IPS-18c (cell line): ENCODE measurements around the gene PSMD14.

Experiments used
- H3K4me3 ChIP-seq: 2 replicates; pipeline ENCODE4 v1.7.0; 2013; ENCODE audit warnings: low read depth, mild to moderate bottlenecking, low read length, moderate library complexity; ENCODE audit not compliant: insufficient read depth
- H3K9me3 ChIP-seq: one replicate; pipeline ENCODE4 v1.6.1; 2013; ENCODE audit warnings: mild to moderate bottlenecking, low read length, moderate library complexity; ENCODE audit not compliant: control insufficient read depth, insufficient read depth

The PSMD14 gene

DNA sequence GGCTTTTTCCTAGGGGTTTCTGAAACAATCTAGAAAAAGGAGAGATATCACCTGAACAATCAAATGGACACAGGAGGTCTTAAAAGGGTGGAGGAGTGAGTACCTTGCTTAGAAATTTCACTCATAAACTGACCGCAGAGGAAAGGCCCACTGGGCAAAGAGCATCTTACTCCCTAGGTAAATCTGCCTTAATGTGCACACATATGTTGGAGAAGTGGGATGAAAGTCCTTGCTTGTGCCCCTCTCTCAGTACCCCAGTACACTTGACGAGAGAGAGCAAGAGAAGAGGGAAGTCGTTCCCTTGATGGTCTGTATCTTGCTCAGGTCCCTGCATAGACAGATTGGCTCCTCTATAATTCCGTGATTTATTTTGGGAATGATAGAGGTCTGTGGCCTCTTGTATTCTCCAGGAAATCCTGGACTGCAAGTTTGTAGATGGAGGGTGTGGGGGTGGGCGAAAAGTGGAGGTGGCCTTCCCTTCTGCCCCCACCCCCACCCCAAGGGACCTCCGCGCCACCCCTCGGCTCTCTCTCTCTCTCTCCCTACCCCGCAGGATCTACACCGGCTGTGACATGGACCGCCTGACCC lies 114.7 kb downstream of the PSMD14 start:
- no peaks in the 10 kb centered on the region for H3K9me3 ChIP-seq
- H3K4me3 ChIP-seq, result peak overlapping the region; percentile 53

DNA sequence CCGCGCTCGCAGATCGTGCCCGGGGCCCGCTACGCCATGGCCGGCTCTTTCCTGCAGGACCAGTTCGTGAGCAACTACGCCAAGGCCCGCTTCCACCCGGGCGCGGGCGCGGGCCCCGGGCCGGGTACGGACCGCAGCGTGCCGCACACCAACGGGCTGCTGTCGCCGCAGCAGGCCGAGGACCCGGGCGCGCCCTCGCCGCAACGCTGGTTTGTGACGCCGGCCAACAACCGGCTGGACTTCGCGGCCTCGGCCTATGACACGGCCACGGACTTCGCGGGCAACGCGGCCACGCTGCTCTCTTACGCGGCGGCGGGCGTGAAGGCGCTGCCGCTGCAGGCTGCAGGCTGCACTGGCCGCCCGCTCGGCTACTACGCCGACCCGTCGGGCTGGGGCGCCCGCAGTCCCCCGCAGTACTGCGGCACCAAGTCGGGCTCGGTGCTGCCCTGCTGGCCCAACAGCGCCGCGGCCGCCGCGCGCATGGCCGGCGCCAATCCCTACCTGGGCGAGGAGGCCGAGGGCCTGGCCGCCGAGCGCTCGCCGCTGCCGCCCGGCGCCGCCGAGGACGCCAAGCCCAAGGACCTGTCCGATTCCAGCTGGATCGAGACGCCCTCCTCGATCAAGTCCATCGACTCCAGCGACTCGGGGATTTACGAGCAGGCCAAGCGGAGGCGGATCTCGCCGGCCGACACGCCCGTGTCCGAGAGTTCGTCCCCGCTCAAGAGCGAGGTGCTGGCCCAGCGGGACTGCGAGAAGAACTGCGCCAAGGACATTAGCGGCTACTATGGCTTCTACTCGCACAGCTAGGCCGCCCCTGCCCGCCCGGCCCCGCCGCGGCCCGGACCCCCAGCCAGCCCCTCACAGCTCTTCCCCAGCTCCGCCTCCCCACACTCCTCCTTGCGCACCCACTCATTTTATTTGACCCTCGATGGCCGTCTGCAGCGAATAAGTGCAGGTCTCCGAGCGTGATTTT lies 115.5 kb downstream of the PSMD14 start:
- Histone ChIP-seq H3K9me3 (no peaks in the 10 kb centered on the region), H3K4me3 (peak overlapping the region; percentile 53)

DNA sequence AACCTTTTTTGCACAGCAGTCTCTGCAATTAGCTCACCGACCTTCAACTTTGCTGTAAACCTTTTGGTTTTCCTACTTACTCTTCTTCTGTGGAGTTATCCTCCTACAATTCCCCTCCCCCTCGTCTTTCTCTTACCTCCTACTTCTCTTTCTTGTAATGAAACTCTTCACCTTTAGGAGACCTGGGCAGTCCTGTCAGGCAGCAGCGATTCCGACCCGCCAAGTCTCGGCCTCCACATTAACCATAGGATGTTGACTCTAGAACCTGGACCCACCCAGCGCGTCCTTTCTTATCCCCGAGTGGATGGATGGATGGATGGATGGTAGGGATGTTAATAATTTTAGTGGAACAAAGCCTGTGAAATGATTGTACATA lies 116.2 kb downstream of the PSMD14 start:
- no peaks in the 10 kb centered on the region for H3K9me3 ChIP-seq
- H3K4me3 ChIP-seq, result peak overlapping the region; percentile 53

DNA sequence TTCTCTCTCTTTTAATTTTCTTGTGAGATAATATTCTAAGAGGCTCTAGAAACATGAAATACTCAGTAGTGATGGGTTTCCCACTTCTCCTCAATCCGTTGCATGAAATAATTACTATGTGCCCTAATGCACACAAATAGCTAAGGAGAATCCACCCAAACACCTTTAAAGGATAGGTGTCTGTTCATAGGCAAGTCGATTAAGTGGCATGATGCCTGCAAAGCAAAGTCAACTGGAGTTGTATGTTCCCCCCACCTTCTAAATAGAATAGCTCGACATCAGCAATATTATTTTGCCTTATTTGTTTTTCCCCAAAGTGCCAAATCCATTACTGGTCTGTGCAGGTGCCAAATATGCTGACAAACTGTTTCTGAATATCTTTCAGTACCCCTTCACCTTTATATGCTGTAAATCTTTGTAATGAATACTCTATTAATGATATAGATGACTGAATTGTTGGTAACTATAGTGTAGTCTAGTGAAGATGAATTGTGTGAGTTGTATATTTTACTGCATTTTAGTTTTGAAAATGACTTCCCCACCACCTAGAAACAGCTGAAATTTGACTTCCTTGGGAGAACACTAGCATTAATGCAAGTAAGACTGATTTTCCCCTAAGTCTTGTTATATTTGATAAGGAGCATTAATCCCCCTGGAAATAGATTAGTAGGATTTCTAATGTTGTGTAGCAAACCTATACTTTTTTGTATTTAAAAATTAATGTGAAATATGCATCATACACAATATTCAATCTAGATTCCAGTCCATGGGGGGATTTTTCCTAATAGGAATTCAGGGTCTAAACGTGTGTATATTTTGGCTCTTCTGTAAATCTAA lies 116.9 kb downstream of the PSMD14 start:
- no peak overlapping the region for H3K4me3 ChIP-seq
- no peaks in the 10 kb centered on the region for H3K9me3 ChIP-seq

DNA sequence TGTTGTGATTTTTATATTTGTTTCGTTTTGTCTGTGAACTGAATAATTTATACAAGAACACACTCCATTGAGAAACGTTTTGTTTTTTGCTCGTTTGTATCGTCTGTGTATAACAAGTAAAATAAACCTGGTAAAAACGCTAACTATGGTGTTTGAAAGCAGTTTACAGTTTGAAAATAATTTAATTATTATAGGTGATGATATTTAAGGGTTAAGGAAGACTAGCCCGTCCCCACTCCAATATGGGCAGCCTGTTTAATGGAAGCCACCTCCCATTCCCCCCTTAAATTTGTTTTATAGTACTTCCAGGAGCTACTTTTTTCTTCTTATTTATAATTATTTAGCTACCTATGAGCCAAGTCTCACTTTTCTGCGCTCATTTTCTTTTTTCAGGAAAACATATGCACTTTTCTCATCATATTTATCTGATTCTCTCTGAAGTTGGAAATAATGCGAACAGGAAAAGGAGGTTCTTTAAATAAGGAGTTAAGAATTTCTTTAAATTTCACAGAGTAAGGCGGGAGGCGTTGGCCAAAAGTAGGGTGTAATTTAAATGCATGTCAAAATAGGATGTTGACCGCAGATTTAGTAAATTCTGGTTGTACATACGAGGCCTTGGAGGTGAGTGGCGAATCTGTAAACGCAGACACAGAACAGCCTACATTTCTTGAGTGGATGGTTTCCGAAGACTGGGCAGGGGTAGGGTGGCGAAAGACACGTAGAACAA lies 117.7 kb downstream of the PSMD14 start:
- Histone ChIP-seq H3K9me3 (no peaks in the 10 kb centered on the region), H3K4me3 (no peak overlapping the region)

DNA sequence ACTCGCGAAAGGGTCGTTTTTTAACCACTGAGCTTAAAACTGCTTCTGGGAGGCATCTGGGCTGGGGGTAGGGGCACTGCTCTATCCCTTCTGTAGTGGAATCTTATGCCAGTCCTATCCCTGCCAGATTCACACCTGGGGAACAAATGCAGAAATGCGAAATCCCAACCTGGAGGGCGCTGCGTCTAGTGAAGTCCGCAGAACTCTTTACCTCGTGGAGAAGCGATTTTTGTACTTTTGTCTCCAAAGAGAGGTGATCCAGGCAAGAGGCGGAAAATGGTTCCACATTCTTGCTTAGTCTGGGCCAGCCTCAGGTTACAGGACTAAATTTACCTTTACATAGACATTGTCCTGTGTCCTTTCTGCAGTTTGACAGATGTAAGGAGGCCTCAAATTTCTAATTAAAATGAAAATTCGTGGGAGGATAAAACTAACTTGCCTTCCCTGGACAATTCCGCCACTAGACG lies 118.3 kb downstream of the PSMD14 start:
- H3K9me3 ChIP-seq, result no peaks in the 10 kb centered on the region
- peak overlapping the region; percentile 38; the same call in 1 of the 2 replicates for H3K4me3 ChIP-seq

DNA sequence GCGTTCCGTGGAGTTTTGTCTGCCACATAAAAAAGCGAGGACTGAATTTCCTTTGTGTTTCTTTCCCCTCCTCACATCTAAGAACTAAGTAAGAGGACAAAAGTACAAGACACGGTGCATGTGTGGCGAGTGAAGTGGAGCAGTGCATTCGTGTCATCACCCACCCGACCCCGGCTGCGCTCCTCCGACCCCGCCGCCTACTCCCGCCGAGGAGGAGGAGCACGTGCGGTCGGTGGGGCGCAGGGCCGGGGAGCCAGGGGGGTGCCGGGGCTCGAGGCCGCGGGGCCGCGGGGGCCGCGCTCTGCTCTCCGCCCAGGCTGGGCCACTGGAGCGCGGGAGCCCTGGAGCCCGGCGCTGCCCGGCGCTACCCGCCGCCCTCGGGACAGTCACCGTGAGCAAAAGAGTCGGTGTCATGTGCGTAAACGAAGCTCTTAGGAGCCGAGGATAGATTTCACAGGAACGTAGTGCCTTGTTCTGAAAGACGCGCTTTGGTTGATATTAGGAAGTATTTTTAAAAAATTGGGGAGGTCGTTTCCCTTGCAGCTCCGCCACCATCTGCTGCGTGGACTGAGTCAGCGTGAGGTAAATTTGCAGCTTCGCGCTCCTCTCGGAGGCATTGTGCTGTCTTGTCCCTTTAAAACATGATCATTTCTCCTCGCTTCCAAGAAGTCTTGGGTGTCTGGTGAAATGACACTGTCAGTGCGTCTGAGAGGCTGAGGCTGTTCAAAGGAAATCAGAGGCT lies 118.9 kb downstream of the PSMD14 start:
- Histone ChIP-seq H3K4me3 (peak overlapping the region; percentile 38), H3K9me3 (no peaks in the 10 kb centered on the region)

DNA sequence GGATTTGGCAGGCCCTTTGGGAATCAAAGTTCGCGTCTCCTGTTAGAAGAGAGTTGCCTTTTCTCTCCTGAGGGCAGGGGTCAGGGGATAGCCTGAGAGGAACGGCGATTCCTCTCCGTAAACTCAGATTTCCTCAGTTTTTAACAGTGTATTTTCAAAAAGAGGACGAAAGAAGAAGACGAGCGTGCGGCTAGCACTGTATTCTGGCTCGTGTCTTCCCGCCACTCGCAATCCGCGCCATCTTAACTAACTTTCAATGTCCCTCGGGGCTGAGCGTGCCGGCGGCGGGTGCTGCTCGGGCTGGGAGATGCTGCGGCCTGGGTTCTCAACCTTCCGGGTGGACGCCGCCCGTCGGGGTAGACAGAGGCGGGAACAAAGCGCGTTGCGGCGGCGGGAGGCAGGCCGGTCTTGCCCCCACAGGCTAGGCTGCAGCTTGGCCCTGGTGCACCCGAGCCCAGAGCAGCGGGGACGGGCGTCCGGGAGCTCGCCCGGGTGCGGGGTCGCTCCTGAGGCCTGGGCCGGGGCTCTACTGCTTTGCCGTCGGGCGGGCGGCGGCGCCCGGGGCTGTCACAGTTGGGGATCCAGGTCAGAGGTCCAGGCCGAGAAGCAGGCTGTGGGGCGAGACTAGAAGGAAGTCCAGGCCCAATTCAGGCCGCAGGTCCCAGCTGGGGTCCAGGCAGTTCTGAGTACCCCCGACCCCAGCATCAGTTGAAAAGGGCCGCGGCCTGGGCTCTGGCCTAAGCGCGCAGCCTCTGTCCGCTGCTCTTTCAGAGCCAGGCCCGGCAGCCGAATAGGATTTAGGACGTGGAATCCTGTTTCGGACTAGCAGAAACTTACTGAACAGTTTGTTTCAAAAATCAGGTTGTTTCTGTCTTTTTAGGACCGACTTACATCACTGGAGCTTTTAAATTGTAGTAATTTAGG lies 119.7 kb downstream of the PSMD14 start:
- Histone ChIP-seq H3K4me3 (peak overlapping the region; percentile 38), H3K9me3 (no peaks in the 10 kb centered on the region)

DNA sequence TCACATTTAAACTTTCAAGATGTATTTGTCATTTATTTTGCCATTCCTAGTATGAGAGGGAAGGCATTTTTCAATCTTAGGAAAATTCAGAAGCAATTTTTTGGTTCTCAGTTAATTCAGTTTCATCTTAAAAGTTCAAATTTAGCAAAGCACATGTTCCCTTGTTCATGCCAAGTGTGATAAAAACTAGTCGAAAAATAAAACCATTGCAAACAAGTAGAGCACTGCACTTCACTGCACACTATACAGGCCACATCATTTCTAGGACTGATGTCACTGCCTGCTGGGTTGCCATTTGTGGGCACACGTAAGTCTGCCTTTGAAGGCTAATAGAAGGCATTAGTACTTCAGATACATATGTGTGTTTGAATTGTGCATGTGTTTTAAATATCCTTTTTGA lies 122.2 kb downstream of the PSMD14 start:
- no peak overlapping the region for H3K4me3 ChIP-seq
- no peaks in the 10 kb centered on the region for H3K9me3 ChIP-seq

DNA sequence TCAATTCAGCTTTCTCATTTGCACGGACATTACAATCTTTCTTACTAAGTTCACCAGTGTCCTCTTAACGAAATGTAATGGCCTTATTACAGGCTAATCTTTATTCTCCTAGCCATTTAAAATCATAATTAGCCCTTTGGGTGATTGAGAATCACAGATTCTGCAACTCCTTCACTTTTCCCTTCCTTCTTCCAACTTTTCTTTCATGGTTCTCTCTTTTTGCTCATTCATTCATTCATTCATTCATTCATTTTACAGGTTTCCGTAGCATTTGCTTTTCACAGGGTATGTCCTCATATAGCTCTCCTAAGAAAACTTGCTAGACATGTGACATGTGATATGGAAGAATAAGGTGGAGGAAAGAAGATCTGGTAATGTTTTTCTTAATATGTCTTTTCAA lies 123.9 kb downstream of the PSMD14 start:
- no peaks in the 10 kb centered on the region for H3K9me3 ChIP-seq
- H3K4me3 ChIP-seq, result no peak overlapping the region

DNA sequence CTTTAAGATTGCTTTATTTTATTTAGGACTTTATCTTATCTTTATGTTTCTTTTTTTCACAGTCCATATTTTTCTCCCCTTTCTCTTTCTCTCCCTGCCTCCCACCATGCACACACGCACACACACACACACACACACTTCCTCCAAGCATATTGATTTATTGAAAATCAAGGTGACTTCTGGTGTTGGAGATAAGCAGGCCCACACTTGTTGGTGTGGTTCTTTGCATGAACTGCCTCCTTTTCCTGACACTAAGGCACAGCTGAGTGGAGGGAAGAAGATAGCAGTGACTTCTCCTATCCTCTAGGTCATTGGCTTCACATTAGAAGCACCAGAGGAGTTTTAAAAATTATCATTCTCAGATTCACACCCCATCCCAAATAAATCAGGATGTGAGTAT lies 125.9 kb downstream of the PSMD14 start:
- Histone ChIP-seq H3K4me3 (no peak overlapping the region), H3K9me3 (no peaks in the 10 kb centered on the region)

DNA sequence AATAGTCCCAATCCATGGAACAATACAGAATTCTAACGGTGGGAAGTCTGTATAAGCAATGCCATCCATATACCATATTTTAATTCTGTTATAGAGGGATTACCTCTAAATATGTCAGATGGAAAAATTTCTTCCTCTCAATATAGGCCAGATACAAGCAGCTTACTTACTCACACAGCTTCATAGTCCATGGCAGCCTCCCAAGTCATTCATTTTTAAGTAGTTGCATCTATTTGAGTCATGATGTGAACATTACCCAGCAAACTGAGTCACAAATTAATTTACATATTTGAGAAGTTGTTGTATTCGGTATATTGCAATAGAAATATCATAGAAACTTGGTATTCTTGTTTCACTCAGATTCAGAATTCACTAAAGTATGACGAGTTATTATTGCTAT lies 128.2 kb downstream of the PSMD14 start:
- no peaks in the 10 kb centered on the region for H3K9me3 ChIP-seq
- no peak overlapping the region for H3K4me3 ChIP-seq

DNA sequence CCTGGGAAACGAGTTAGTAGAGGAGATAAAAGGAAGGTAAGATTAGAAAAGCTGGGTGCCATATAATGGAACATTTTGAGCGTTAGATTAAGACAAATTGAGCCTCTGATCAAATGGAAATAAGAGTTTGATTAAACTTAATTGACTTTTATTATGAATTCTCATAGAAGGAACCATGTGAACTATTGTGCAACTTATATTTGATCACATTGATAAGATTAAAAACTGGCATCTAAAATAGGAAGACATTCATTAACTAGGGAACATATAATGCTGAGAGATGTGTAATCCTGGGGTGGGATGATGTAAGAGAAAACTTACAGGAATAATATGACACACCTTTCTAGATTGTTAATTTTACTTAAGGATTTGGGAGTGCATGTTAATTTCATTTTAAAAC lies 130.4 kb downstream of the PSMD14 start:
- no peaks in the 10 kb centered on the region for H3K9me3 ChIP-seq
- H3K4me3 ChIP-seq, result no peak overlapping the region

DNA sequence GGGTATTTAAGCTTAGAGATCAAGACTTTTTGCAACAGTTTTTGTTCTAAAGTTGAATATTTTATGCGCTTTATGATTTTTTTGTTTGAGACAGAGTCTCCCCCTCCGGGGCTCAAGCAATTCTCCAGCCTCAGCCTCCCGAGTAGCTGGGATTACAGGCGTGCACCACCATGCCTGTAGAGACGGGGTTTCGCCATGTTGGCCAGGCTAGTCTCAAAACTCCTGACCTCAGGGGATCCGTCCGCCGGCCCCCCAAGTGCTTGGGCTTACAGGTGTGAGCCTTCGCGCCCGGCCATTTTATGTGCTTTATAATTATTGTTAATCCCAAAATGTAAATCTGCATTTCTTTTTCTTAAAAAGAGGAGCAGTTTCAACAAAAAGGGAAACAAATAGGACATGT lies 136.9 kb downstream of the PSMD14 start:
- Histone ChIP-seq H3K9me3 (no peaks in the 10 kb centered on the region), H3K4me3 (no peak overlapping the region)

DNA sequence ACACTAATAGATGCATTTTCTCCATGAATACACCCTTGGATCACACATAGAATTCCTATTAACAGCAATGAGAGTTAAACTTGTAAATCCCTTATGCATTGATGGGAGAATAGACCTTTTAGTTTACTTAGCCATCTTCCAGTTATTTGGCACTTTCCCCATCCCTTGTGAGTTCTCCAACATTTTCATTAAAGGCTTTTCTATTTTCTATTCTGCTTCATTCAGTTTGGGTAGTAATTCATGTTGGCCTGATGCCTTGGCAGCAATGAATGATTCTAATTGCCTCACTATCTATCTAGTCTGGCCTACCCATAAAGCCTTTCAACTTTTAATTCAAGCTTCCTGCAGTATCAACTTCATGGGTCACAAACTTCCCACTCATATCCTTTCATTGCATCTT lies 140.2 kb downstream of the PSMD14 start:
- H3K4me3 ChIP-seq, result no peak overlapping the region
- H3K9me3 ChIP-seq, result no peaks in the 10 kb centered on the region
